ENCODE data around the gene PWP1. TPM values are rescaled to one million over a fixed set of nuclear protein-coding genes. Genes with fewer than 3 reads are reported as not detected.

PWP1 gene
- total RNA-seq, 2 experiments from 2014 or later: 44.0 to 47.0 TPM

GRCh38 chr12:107656302-107656701 is 29.3 kb upstream of the PWP1 start:
- CTCF ChIA-PET: interaction anchor here (1.9 kb wide), 1 partner anchor 15 kb away, joined by 12 read pairs; no protein-coding TSS in a partner anchor
- no peak overlapping the region for H3K4me3 Mint-ChIP-seq
- no peaks in the 10 kb centered on the region for H3K36me3 Mint-ChIP-seq
- intact Hi-C loops (cut with micrococcal nuclease): no loop called here
- H3K27ac Mint-ChIP-seq: no peak overlapping the region
- no peak for DNase-seq
- no peaks in the 10 kb centered on the region for H3K4me1 Mint-ChIP-seq (ENCODE audit: low read depth)
- POLR2A ChIA-PET: interaction anchor here (0.6 to 1.2 kb wide), 2 partner anchors 19 to 300 kb away, joined by 3 to 8 read pairs; no protein-coding TSS in a partner anchor
- H3K9me3 Mint-ChIP-seq: no peaks in the 10 kb centered on the region
- no peaks in the 10 kb centered on the region for H3K27me3 Mint-ChIP-seq

GRCh38 chr12:107657133-107657532 is 28.5 kb upstream of the PWP1 start:
- H3K4me1 Mint-ChIP-seq (ENCODE audit: low read depth): no peaks in the 10 kb centered on the region
- CTCF ChIA-PET: interaction anchor here (1.9 kb wide), 1 partner anchor 14 kb away, joined by 12 read pairs; no protein-coding TSS in a partner anchor
- H3K27ac Mint-ChIP-seq: no peak overlapping the region
- no peaks in the 10 kb centered on the region for H3K36me3 Mint-ChIP-seq
- H3K27me3 Mint-ChIP-seq: no peaks in the 10 kb centered on the region
- intact Hi-C loops (cut with micrococcal nuclease): no loop called here
- no peak overlapping the region for H3K4me3 Mint-ChIP-seq
- no peak for DNase-seq
- POLR2A ChIA-PET: no interaction called here
- H3K9me3 Mint-ChIP-seq: no peaks in the 10 kb centered on the region

GRCh38 chr12:107657621-107658020 is 28.0 kb upstream of the PWP1 start:
- Mint-ChIP-seq H3K4me3 (no peak overlapping the region), H3K27me3 (no peaks in the 10 kb centered on the region), H3K4me1 (ENCODE audit: low read depth) (no peaks in the 10 kb centered on the region), H3K9me3 (no peaks in the 10 kb centered on the region), H3K36me3 (no peaks in the 10 kb centered on the region), H3K27ac (no peak overlapping the region)
- intact Hi-C loops (cut with micrococcal nuclease): no loop called here
- no peak for DNase-seq
- ChIA-PET POLR2A (no interaction called here), CTCF (no interaction called here)

- Mint-ChIP-seq H3K4me3 (no peak overlapping the region), H3K27me3 (no peaks in the 10 kb centered on the region), H3K27ac (no peak overlapping the region), H3K9me3 (no peaks in the 10 kb centered on the region), H3K4me1 (ENCODE audit: low read depth) (peaks cover 7% of the 10 kb centered on the region), H3K36me3 (no peaks in the 10 kb centered on the region)
- ChIA-PET POLR2A (no interaction called here), CTCF (interaction anchor here (2.1 kb wide), 1 partner anchor 11 kb away, joined by 9 read pairs; no protein-coding TSS in a partner anchor)
- intact Hi-C loops (cut with micrococcal nuclease): no loop called here
- no peak for DNase-seq
These were observed 25.4 kb upstream of the PWP1 start for GRCh38 chr12:107660235-107660634.

- H3K4me3 Mint-ChIP-seq: no peak overlapping the region
- ChIA-PET POLR2A (no interaction called here), CTCF (interaction anchor here (2.1 kb wide), 1 partner anchor 10 kb away, joined by 6 read pairs; no protein-coding TSS in a partner anchor)
- no peaks in the 10 kb centered on the region for H3K27me3 Mint-ChIP-seq
- DNase-seq: no peak
- intact Hi-C loops (cut with micrococcal nuclease): no loop called here
- no peaks in the 10 kb centered on the region for H3K9me3 Mint-ChIP-seq
- H3K27ac Mint-ChIP-seq: no peak overlapping the region
- H3K4me1 Mint-ChIP-seq (ENCODE audit: low read depth): peaks cover 7% of the 10 kb centered on the region
- no peaks in the 10 kb centered on the region for H3K36me3 Mint-ChIP-seq
These were observed 24.7 kb upstream of the PWP1 start for GRCh38 chr12:107660861-107661415.

GRCh38 chr12:107661830-107662229 is 23.8 kb upstream of the PWP1 start:
- CTCF ChIA-PET: interaction anchor here (2.1 kb wide), 1 partner anchor 9 kb away, joined by 6 read pairs; no protein-coding TSS in a partner anchor
- Mint-ChIP-seq H3K36me3 (no peaks in the 10 kb centered on the region), H3K9me3 (no peaks in the 10 kb centered on the region), H3K27me3 (no peaks in the 10 kb centered on the region), H3K27ac (no peak overlapping the region), H3K4me1 (ENCODE audit: low read depth) (peaks cover 7% of the 10 kb centered on the region), H3K4me3 (no peak overlapping the region)
- intact Hi-C loops (cut with micrococcal nuclease): no loop called here
- POLR2A ChIA-PET: no interaction called here
- no peak for DNase-seq

- intact Hi-C loops (cut with micrococcal nuclease): no loop called here
- Mint-ChIP-seq H3K27me3 (no peaks in the 10 kb centered on the region), H3K4me1 (ENCODE audit: low read depth) (peaks cover 7% of the 10 kb centered on the region), H3K9me3 (no peaks in the 10 kb centered on the region), H3K36me3 (no peaks in the 10 kb centered on the region), H3K4me3 (no peak overlapping the region), H3K27ac (no peak overlapping the region)
- ChIA-PET POLR2A (no interaction called here), CTCF (interaction anchor here (2.1 kb wide), 1 partner anchor 9 kb away, joined by 6 read pairs; no protein-coding TSS in a partner anchor)
- DNase-seq: no peak
These were observed 23.1 kb upstream of the PWP1 start for GRCh38 chr12:107662484-107662883.

GRCh38 chr12:107663277-107663676 is 22.3 kb upstream of the PWP1 start:
- Mint-ChIP-seq H3K27ac (no peak overlapping the region), H3K4me3 (no peak overlapping the region), H3K4me1 (ENCODE audit: low read depth) (peaks cover 7% of the 10 kb centered on the region), H3K9me3 (no peaks in the 10 kb centered on the region), H3K36me3 (no peaks in the 10 kb centered on the region), H3K27me3 (no peaks in the 10 kb centered on the region)
- ChIA-PET POLR2A (no interaction called here), CTCF (interaction anchor here (2.1 kb wide), 1 partner anchor 8 kb away, joined by 6 read pairs; no protein-coding TSS in a partner anchor)
- intact Hi-C loops (cut with micrococcal nuclease): no loop called here
- no peak for DNase-seq

- CTCF ChIA-PET: no interaction called here
- H3K9me3 Mint-ChIP-seq: no peaks in the 10 kb centered on the region
- H3K27me3 Mint-ChIP-seq: peaks cover 2% of the 10 kb centered on the region
- POLR2A ChIA-PET: no interaction called here
- peaks cover 7% of the 10 kb centered on the region for H3K4me1 Mint-ChIP-seq (ENCODE audit: low read depth)
- intact Hi-C loops (cut with micrococcal nuclease): no loop called here
- H3K4me3 Mint-ChIP-seq: no peak overlapping the region
- H3K36me3 Mint-ChIP-seq: no peaks in the 10 kb centered on the region
- H3K27ac Mint-ChIP-seq: no peak overlapping the region
- DNase-seq: no peak
These were observed 19.6 kb upstream of the PWP1 start for GRCh38 chr12:107666009-107666408.

GRCh38 chr12:107667464-107667863 is 18.1 kb upstream of the PWP1 start:
- Mint-ChIP-seq H3K36me3 (no peaks in the 10 kb centered on the region), H3K27ac (no peak overlapping the region), H3K9me3 (no peaks in the 10 kb centered on the region), H3K4me1 (ENCODE audit: low read depth) (peaks cover 7% of the 10 kb centered on the region), H3K4me3 (no peak overlapping the region), H3K27me3 (peaks cover 2% of the 10 kb centered on the region)
- ChIA-PET CTCF (no interaction called here), POLR2A (no interaction called here)
- no peak for DNase-seq
- intact Hi-C loops (cut with micrococcal nuclease): no loop called here

- Mint-ChIP-seq H3K9me3 (no peaks in the 10 kb centered on the region), H3K36me3 (no peaks in the 10 kb centered on the region), H3K27ac (no peak overlapping the region), H3K27me3 (peaks cover 2% of the 10 kb centered on the region), H3K4me1 (ENCODE audit: low read depth) (peaks cover under 1% of the 10 kb centered on the region), H3K4me3 (no peak overlapping the region)
- CTCF ChIA-PET: no interaction called here
- POLR2A ChIA-PET: no interaction called here
- no peak for DNase-seq
- intact Hi-C loops (cut with micrococcal nuclease): no loop called here
These were observed 17.1 kb upstream of the PWP1 start for GRCh38 chr12:107668320-107669098.

GRCh38 chr12:107669946-107670345 is 15.7 kb upstream of the PWP1 start:
- CTCF ChIA-PET: interaction anchor here (1.8 to 2.8 kb wide), 2 partner anchors 11 to 243 kb away, joined by 9 to 25 read pairs; no protein-coding TSS in a partner anchor
- intact Hi-C loops (cut with micrococcal nuclease): no loop called here

More at GRCh38 chr12:107669946-107670345, 15.7 kb upstream of the PWP1 start:
- H3K4me1 Mint-ChIP-seq (ENCODE audit: low read depth): no peaks in the 10 kb centered on the region
- no peak overlapping the region for H3K4me3 Mint-ChIP-seq
- no peak overlapping the region for H3K27ac Mint-ChIP-seq
- peaks cover 2% of the 10 kb centered on the region for H3K27me3 Mint-ChIP-seq
- POLR2A ChIA-PET: no interaction called here
- H3K36me3 Mint-ChIP-seq: no peaks in the 10 kb centered on the region
- no peak for DNase-seq
- no peaks in the 10 kb centered on the region for H3K9me3 Mint-ChIP-seq
